GM21367 (cell line): ENCODE data around the gene VCP.
A peak's percentile ranks its signal among the peaks of the same experiment; 100 is the strongest.

Experiments used
- ATAC-seq: cut with Tn5 transposase; IDR thresholded peaks from one replicate; pipeline ENCODE4 v1.9.1; 2021; ENCODE audit not compliant: unreplicated experiment

The VCP gene

GRCh38 chr9:35103660-35104191 lies 31.3 kb upstream of the VCP start:
- ATAC-seq: no peak

- peak; percentile 86 for ATAC-seq
Observed at GRCh38 chr9:35102769-35103659, 30.6 kb upstream of the VCP start, which contains the start of gene STOML2. Gene STOML2, minus strand, starts transcription at chr9:35103131. Its CDS starts 37 bp downstream, at chr9:35103094.

GRCh38 chr9:35102465-35102768 lies 30.0 kb upstream of the VCP start:
- no peak for ATAC-seq

GRCh38 chr9:35097573-35097972 lies 25.1 kb upstream of the VCP start:
- ATAC-seq: no peak

GRCh38 chr9:35096035-35096849 lies 23.8 kb upstream of the VCP start, which contains the start of gene PIGO:
Gene PIGO, minus strand, starts transcription at chr9:35096591. Its CDS starts 1,026 bp downstream, at chr9:35095565.
- ATAC-seq: peak; percentile 83

GRCh38 chr9:35091536-35091935 lies 19.1 kb upstream of the VCP start:
- ATAC-seq: no peak

GRCh38 chr9:35089434-35089833 lies 17.0 kb upstream of the VCP start:
- no peak for ATAC-seq

GRCh38 chr9:35085078-35085477 lies 12.7 kb upstream of the VCP start:
- no peak for ATAC-seq

GRCh38 chr9:35079426-35080341 lies 7.3 kb upstream of the VCP start, which contains the start of gene FANCG:
Gene FANCG, minus strand, starts transcription at chr9:35079942. Its CDS starts 418 bp downstream, at chr9:35079524.
- ATAC-seq: peak; percentile 78

GRCh38 chr9:35079041-35079425 lies 6.6 kb upstream of the VCP start:
- no peak for ATAC-seq

- ATAC-seq: no peak
Observed at GRCh38 chr9:35078066-35078465, 5.6 kb upstream of the VCP start.

- no peak for ATAC-seq
Observed at GRCh38 chr9:35076848-35077247, 4.4 kb upstream of the VCP start.

- no peak for ATAC-seq
Observed at GRCh38 chr9:35075358-35075757, 2.9 kb upstream of the VCP start.

GRCh38 chr9:35074791-35075190 lies 2.4 kb upstream of the VCP start:
- ATAC-seq: no peak

- ATAC-seq: no peak
Observed at GRCh38 chr9:35074141-35074540, 1.7 kb upstream of the VCP start.

- no peak for ATAC-seq
Observed at GRCh38 chr9:35073279-35073612, 821 bp upstream of the VCP start.

- ATAC-seq: peak; percentile 41
Observed at GRCh38 chr9:35071814-35072460, 488 bp downstream of the VCP start.

GRCh38 chr9:35070823-35071813 lies 1.3 kb downstream of the VCP start:
- no peak for ATAC-seq

GRCh38 chr9:35069020-35069419 lies 3.4 kb downstream of the VCP start:
- no peak for ATAC-seq
